Renal cortical epithelial cell (primary cell): Measurements from ENCODE around the gene LARGE1. TPM values are rescaled to one million over a fixed set of nuclear protein-coding genes. Genes with fewer than 3 reads are reported as not detected.
A peak's percentile ranks its signal among the peaks of the same experiment; 100 is the strongest.
"Not testable (repeated sequence)": the region's sequence is repeated elsewhere in the genome, so short reads cannot be mapped to it uniquely, and the experiment has no call there.

Experiments used
- DNase-seq: peaks from one replicate; pipeline ENCODE4 v3.0.0-alpha.2; 2011; ENCODE audit warnings: low read depth
- total RNA-seq: library from RNA; depleted of rRNA; stranded (reverse); fragments of >200 nt; gene quantifications from 2 replicates; pipeline ENCODE4 v1.2.3, GENCODE V29; 2014

The LARGE1 gene
- total RNA-seq, 1 donor from 2014 or later = 20.6 TPM

GRCh38 chr22:33883961-33884808, 36.1 kb downstream of the LARGE1 start:
- DNase-seq = no peak

DNA sequence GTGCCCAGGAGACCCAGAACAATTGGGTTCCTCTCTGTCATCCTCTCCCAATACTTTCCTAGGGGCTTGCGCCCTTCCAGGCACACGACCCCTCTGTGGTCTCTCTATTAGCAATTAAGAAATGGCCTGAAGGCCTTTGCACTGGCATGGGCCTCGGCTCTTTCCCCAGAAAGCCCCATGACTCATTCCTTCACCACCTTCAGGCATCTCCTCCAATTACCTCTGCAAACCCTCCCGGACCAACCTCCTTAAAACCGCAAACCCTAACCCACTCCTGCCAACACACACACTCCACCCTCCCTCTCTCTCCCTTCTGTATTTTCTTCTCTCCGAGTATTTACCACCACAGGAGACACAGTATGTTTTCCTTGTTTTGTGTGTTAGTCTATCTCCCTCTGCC, 36.7 kb downstream of the LARGE1 start:
- peak; percentile 79 for DNase-seq

DNA sequence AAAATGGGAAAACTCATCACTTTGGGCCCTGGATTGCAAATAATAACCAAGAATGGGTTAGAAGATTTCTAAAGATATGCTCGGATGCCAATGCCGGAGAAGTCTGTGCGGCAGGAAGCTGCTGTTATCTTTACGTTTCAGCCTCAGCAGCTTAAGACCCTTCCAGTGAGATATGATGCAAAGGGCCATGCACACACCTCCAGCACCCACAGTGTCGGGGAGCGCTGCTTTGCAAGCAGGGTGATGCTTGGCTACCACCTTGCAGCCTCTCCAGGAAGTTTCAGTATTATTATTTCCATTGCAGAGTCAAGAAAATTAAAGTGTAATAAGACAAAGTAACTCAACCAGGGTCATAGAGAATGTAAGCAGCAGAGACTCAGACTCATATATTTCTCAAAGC, 37.3 kb downstream of the LARGE1 start:
- DNase-seq = no peak

DNA sequence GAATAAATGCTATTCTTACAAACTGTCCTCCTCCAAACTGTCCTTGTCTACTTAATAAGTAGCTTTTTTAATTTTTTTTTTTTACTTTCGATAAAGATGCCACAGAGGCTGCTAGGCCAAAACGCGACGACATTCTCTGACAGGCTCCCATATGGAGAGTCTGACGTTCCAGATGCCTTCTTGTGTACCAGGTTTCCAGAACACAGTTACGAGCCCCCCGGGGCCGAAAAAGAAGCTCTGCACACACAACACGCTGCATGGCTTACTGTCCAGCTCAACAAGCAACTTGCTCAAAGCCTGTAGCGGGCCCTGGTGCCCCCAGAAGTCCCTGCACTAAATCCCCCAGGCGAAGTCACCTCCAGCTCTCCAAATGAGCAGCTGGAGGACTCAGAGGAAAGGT, 39.3 kb downstream of the LARGE1 start:
- no peak for DNase-seq

DNA sequence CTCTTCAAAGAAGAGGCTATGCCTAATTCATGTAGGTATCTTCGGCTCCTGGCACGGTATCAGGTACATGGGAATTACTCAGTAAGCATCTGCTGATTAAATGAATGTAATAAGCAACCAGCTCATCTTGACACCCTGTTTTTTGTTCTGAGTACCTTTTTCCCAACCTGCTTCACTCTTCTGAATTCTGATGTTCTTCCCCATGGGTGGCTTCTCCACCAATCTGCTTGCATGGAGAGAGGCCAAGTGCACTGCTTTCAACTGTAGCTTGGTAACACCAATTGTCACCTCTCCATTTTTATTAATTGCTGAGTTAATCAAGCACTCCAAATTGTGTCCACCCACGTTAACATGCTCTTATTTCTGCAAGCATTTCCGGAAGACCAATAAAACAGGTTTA, 40.5 kb downstream of the LARGE1 start:
- no peak for DNase-seq

DNA sequence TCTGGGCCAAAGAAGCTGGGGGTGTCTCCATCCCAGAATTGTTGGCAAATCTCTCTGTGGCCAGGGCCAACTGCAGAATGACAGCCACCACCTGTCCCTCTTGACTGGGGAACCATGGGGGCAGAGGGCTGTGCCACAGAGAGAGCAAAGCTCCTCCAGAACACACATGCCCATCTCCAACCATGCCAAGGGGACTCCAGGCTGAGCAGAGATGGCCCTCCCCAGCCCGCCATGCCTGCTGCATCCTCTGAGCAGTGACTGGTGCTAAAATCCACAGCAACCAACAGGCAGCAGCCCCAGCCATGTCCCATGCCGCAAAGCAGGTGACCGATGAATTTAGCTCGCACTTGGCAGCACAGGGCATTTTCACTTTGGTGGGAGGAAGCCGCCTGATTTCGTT, 45.0 kb downstream of the LARGE1 start:
- no peak for DNase-seq

GRCh38 chr22:33874206-33874605, 46.1 kb downstream of the LARGE1 start:
- DNase-seq = no peak

- DNase-seq = no peak
Observed at GRCh38 chr22:33873666-33874065, 46.6 kb downstream of the LARGE1 start.

- DNase-seq = no peak
Observed at GRCh38 chr22:33873186-33873585, 47.1 kb downstream of the LARGE1 start.

- no peak for DNase-seq
Observed at GRCh38 chr22:33871935-33872334, 48.3 kb downstream of the LARGE1 start.

- no peak for DNase-seq
Observed at GRCh38 chr22:33869946-33870345, 50.3 kb downstream of the LARGE1 start.

DNA sequence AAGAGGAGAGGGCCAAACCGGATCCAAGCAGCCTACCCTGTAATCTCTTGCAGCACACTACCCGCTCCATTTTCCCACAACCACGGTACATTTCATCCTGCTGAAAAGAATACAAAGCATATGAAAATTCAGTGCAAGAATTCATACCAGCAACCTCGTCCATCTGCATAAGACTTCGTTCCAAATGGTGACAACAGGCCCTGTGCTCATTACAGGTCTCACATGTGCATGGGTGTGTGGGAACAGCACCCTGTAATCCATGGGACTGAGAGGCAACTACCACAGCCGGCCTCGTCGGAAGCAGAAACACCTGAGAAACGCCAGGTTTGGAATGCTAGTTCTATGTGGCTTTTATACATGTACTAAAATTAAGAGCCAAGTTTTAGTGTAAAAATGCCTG, 52.3 kb downstream of the LARGE1 start:
- no peak for DNase-seq

GRCh38 chr22:33867118-33867866, 53.0 kb downstream of the LARGE1 start:
- peak; percentile 78 for DNase-seq

GRCh38 chr22:33866511-33866910, 53.8 kb downstream of the LARGE1 start:
- DNase-seq = no peak

DNA sequence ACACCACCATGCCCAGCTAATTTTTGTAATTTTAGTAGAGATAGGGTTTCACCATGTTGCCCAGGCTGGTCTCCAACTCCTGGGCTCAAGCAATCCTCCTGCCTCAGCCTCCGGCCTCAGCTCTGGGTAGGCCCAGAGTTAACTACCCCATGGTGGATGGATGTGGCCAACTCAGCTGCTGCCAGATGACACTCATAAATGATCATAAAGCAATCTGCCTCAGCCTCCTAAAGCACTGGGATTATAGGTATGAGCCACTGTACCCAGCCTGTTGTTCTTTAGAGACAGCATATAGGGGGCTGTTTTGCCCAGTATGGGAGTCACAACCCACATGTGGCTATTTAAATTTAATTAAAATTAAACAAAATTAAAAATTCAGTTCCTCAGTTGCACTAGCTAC, 54.3 kb downstream of the LARGE1 start:
- no peak for DNase-seq

DNA sequence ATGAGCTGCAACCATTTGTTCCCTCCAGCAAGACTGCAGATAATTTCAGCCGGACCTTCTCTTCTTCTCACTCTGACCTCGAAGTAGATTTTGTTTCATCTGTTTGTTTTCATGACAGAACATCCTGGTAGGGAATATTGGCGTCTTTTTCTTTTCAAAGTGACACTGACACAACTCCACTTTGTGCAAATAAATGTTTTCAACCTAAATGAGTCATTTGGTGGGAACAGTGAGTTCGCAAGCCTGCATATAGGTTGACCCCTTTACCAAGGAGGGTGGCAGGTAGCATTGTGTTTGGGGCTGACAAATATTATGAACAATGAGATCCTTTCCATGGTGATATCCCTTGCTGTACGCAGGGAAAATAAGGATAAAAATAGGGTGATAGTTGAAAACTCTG, 55.0 kb downstream of the LARGE1 start:
- no peak for DNase-seq

DNA sequence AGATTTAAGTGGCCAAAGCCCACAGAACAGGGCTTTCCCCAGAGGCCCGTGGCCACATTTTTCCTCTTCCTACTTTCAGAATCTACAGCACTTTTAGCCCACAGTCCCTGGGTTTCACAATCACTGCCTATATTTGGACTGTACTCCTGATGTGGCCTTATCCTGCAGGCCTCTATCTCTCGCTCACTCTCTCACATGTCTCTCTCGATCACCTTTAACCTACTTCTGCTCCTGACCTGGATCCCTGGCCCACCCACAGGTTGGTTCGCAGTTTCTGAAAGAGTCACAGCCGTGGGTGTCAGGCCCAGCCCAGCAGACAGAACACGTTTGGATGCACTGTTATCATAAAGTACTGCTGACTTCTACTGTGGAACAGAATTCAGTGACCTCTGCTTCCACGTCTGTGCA, 55.5 kb downstream of the LARGE1 start:
- DNase-seq = no peak

- no peak for DNase-seq
Observed at GRCh38 chr22:33861216-33861875, 58.9 kb downstream of the LARGE1 start.

DNA sequence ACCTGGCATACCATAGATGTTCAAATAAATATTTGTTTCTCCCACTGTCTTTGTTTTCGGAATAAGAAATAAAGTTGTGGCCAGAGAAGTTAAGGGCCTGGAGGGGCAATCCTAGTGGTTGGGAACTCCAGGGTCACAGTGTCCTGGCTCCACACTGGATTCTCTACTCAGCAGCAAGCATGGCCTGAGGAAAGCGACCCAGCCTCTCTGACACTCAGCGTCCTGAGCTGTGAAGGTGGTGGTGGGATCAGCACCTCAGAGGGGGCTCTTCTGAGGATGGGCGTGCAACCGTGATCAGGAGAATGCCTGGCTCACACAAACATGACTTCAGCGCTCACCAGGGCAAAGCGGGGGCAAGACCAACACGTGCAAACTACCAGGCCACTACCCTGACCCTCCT, 59.9 kb downstream of the LARGE1 start:
- DNase-seq = no peak

GRCh38 chr22:33859311-33859710, 61.0 kb downstream of the LARGE1 start:
- DNase-seq = no peak

- DNase-seq = not testable (repeated sequence)
Observed at GRCh38 chr22:33858653-33859052, 61.6 kb downstream of the LARGE1 start.

GRCh38 chr22:33857767-33858166, 62.5 kb downstream of the LARGE1 start:
- DNase-seq = not testable (repeated sequence)

DNA sequence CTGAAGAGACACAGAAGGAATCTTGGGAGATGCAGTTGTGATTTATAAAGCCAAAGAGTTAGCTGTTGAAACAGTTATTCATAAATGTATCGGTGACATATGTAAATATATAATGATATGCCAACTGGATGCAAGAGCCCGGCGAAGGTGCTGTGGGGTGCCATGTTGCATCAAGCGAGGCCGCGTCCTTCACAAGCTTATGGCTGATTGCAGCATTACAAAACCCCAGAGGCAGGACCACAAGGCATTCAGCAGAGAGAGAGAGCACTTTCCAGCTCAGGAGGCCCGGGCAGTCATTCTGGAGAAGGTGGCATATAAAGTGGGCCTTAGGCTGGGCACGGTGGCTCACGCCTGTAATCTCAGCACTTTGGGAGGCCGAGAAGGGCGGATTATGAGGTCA, 65.6 kb downstream of the LARGE1 start:
- DNase-seq = no peak
